Right ventricle myocardium inferior (tissue), 1 donor: Measurements from ENCODE around the gene TOP2B. TPM values are rescaled to one million over a fixed set of nuclear protein-coding genes. Genes with fewer than 3 reads are reported as not detected.

Experiments used
- ATAC-seq: fragments of 200-7000 bp; cut with Tn5 transposase; one replicate; pipeline ENCODE4 v1.9.1; 2020; ENCODE audit warnings: mild to moderate bottlenecking, moderate library complexity
- DNase-seq: peaks from one replicate; pipeline ENCODE4 v3.0.0; 2021; ENCODE audit errors: missing footprints
- intact Hi-C: fragments of 100-400 bp; cut with DNase I; formaldehyde crosslinking; loops from one replicate; pipeline ENCODE4 v1.11.0; 2022
- long read RNA-seq: library from polyadenylated mRNA; unstranded; transcript quantifications from one replicate; pipeline ENCODE4 v2.0.0, GENCODE V29; 2021
- total RNA-seq: library from RNA; stranded (reverse); fragmentation: NEBNext Ultra II Directional; extraction: Animal tissue kit (Norgen Biotek cat#: 25700); gene quantifications from one replicate; pipeline ENCODE4 v1.2.1, GENCODE V29; 2021
- donor health status: DM: no; HTN: yes; CAD: no; lungs with severe emphysema.

Gene TOP2B, protein sequence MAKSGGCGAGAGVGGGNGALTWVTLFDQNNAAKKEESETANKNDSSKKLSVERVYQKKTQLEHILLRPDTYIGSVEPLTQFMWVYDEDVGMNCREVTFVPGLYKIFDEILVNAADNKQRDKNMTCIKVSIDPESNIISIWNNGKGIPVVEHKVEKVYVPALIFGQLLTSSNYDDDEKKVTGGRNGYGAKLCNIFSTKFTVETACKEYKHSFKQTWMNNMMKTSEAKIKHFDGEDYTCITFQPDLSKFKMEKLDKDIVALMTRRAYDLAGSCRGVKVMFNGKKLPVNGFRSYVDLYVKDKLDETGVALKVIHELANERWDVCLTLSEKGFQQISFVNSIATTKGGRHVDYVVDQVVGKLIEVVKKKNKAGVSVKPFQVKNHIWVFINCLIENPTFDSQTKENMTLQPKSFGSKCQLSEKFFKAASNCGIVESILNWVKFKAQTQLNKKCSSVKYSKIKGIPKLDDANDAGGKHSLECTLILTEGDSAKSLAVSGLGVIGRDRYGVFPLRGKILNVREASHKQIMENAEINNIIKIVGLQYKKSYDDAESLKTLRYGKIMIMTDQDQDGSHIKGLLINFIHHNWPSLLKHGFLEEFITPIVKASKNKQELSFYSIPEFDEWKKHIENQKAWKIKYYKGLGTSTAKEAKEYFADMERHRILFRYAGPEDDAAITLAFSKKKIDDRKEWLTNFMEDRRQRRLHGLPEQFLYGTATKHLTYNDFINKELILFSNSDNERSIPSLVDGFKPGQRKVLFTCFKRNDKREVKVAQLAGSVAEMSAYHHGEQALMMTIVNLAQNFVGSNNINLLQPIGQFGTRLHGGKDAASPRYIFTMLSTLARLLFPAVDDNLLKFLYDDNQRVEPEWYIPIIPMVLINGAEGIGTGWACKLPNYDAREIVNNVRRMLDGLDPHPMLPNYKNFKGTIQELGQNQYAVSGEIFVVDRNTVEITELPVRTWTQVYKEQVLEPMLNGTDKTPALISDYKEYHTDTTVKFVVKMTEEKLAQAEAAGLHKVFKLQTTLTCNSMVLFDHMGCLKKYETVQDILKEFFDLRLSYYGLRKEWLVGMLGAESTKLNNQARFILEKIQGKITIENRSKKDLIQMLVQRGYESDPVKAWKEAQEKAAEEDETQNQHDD (N-terminal part only)
- total RNA-seq: 90.3 TPM
- long read RNA-seq, full-length matches to known transcripts: 26 of 38 reads
- long read RNA-seq, partial matches to known transcripts: 8 of 38 reads
- long read RNA-seq, other reads (novel, unspliced or antisense): 4 of 38 reads

DNA sequence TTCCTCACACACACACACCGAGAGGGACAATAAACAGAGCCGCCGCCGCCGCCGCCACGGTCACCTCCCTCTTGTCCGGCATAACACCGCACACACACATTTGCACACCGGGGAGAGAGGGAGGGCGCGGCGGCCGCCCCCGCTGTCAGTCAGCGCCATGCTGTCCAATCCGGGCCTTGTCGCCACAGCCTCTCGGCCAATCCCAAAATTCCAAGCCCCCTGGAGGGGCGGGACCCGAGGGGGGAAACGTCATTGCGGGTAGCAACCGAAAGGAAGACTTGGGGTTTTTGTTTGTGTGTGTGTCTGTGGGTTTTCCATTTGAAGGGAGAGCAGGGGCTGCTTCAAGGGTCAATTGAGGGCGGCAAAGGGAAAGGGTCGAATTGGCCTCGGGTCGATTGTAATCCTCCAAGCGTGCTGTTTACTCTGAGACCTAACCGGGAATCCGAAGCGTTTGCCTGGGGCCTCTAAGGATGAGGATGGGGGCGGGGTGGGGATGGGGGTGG lies at the start of gene TOP2B:
TOP2B (minus strand) TSS at position 96 of the 503 bp plus-strand sequence. CDS start 610 bp downstream, outside the sequence.
- intact Hi-C loops: loop anchor here (5.0 kb wide), 2 partner anchors 117 to 442 kb away; partner anchors contain the start of gene NGLY1
- ATAC-seq (peak; percentile 99), DNase-seq (peak; percentile 97)

GRCh38 chr3:25713341-25713985 lies 48.8 kb upstream of the TOP2B start:
- ATAC-seq (no peak), DNase-seq (no peak)
- intact Hi-C loops: no loop called here

GRCh38 chr3:25711090-25711489 lies 46.4 kb upstream of the TOP2B start:
- no peak for ATAC-seq
- DNase-seq: no peak
- intact Hi-C loops: no loop called here

DNA sequence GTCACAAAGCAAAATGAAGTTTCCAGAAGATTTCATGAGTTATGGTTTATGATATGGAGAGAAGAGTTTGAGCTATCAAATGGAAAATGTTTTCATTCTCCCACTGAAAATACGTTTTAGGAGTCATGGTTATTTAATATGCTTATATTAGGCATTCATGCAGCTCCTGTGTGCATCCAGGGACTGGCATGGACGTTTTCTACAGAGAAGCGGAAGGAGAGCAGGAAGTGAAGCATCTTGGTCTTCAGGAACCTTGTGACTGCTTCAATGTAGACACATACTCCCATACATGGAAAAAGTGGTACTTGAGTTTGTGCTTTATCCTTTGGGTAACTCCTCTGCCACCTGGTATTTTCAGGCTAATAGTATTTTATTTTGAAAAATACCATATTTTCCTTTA lies 43.3 kb upstream of the TOP2B start:
- ATAC-seq (no peak), DNase-seq (no peak)
- intact Hi-C loops: no loop called here

DNA sequence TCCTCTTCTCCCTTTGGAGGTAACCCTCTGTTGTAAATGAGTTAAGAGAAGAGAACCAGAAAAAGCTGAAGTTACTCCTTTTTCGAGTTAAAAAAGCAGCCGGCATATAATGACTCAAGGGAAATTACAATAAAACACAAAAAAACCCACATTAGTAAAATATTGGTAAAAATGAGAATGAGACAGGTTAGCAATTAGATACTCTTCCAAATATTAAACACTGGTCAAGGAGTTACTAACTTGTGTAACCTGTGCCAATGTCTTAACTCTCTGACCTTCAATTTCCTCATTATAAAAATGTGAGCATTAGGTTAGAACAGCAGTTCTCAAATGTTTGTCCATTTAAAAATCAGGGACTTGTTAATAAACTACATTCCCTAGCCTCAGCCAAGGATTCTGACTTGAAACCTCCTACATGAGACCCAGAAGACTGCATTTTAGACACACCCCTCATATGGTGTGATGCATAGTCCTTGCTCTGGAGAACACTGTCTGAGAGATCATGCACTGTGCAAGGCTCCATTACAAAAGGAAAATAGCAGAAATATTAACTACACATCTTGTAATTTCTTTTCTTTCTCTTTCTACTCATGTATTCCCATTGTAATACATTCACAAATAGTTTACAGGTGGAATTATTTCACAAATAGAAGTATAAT lies 42.7 kb upstream of the TOP2B start:
- ATAC-seq (no peak), DNase-seq (no peak)
- intact Hi-C loops: no loop called here

DNA sequence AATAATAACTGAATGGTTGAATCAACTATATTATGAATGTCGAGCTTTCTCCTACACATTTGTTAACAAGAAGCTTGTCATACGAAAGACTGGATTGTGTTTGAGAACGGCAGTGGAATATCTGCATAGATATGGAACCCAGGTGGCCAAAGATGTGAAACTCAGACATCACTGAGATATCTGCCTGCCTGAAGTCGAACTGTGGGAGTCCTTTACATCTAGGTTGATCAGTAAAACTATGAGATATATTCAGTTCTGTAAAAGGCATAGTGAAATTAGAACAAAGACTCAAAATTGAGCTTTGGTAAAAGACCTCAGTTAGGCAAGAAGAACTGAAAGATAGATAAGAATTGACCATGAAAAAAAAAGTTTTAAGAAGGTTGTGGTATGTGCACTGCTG lies 41.5 kb upstream of the TOP2B start:
- intact Hi-C loops: no loop called here
- DNase-seq (no peak), ATAC-seq (no peak)

DNA sequence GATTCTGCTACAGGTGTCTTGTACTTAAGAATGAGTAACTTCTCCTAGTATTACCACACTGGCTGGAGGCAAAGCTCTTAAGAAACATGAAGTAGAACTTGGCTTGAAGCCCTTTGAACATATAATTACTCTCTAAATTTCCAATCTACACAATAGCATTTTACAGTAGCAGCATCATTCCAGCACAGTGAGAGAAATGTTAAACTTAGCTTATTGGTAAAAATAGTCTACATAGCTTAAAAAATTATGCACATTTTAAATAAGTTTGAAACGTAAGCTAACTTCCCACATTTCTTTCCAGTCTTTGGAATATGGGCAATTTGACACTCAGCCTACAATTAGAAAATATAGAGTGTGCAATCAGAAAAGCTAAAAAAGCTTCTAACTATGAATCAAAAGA lies 32.8 kb upstream of the TOP2B start:
- intact Hi-C loops: no loop called here
- DNase-seq (no peak), ATAC-seq (no peak)

GRCh38 chr3:25695731-25696420 lies 31.2 kb upstream of the TOP2B start:
- intact Hi-C loops: no loop called here
- no peak for DNase-seq
- ATAC-seq: no peak

- no peak for ATAC-seq
- no peak for DNase-seq
- intact Hi-C loops: no loop called here
These were observed 28.5 kb upstream of the TOP2B start for GRCh38 chr3:25693238-25693637.

DNA sequence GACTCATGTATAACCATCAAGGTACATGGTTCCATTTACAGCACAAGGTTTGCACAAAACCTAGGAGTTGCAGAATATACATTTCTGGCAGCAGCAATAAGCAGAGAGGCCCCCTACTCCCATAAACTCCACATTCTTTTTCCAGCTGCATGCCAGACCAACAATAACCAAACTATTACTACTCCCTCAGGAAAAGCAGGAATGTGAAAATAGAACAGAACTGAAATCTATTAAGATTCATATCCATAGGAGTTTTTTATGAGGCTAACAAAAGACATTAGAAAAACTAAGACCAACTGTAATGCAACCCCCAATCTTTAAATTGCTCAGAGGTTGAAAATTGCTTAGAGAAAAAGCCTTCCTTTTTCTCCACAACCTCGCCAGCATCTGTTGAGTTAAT lies 27.6 kb upstream of the TOP2B start:
- intact Hi-C loops: no loop called here
- ATAC-seq (no peak), DNase-seq (no peak)

- no peak for ATAC-seq
- intact Hi-C loops: no loop called here
- DNase-seq: no peak
These were observed 26.2 kb upstream of the TOP2B start for GRCh38 chr3:25690768-25691533.

DNA sequence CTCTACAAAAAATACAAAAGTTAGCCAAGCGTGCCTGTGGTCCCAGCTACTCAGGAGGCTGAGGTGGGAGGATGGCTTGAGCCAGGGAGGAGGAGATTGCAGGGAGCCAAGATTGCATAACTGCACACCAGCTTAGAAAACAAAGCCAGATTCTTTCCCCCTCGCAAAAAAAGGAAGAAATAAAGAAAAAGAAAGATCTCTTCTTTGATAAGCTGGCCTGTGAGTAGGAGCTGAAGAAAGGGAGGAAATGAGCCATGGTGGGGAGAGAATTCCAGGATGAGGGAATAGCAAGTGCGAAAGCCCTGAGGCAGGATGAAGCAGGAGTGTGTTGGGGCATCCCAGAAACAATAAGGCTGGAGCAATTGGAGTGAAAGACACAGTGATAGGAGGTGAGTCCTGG lies 24.5 kb upstream of the TOP2B start:
- DNase-seq (no peak), ATAC-seq (no peak)
- intact Hi-C loops: no loop called here

GRCh38 chr3:25687742-25688141 lies 23.0 kb upstream of the TOP2B start:
- DNase-seq (no peak), ATAC-seq (no peak)
- intact Hi-C loops: no loop called here

DNA sequence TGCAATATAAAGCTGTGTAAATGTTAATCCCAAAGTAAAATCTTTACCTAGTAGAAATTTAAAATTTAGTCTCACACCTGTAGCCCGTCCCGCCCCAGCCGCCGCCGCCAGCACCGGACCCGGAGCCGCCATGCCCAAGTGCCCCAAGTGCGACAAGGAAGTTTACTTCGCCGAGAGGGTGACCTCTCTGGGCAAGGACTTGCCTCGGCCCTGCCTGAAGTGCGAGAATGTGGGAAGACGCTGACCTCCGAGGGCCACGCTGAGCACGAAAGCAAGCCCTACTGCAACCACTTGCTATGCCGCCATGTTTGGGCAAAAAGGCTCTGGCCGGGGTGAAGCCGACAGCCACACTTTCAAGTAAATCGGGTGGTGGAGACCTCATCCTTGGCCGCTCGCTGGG lies 22.1 kb upstream of the TOP2B start:
- no peak for DNase-seq
- intact Hi-C loops: no loop called here
- ATAC-seq: no peak

GRCh38 chr3:25683882-25684281 lies 19.2 kb upstream of the TOP2B start:
- intact Hi-C loops: no loop called here
- DNase-seq (no peak), ATAC-seq (no peak)

DNA sequence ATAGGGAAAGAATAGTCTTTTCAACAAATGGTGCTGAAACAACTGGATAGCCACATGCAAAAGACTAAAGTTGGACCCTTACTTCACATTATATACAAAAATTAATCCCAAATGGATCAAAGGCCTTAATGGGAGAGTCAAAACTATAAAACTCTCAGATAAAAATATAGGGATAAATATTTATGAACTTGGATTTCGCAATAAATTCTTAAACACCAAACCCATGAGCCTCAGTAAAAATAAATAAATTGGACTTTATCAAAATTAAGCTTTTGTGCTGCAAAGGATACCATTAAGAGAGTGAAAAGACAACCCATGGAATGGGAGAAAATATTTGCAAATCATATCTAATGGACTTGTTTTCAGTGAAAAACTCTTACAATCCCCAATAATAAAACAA lies 18.7 kb upstream of the TOP2B start:
- no peak for DNase-seq
- ATAC-seq: no peak
- intact Hi-C loops: no loop called here
